GM19043 (cell line): ENCODE results near the gene PRSS22.

Experiments used
- ATAC-seq: cut with Tn5 transposase; IDR thresholded peaks from one replicate; pipeline ENCODE4 v1.9.1; 2021; ENCODE audit warnings: low read depth; ENCODE audit not compliant: unreplicated experiment

Gene PRSS22

DNA sequence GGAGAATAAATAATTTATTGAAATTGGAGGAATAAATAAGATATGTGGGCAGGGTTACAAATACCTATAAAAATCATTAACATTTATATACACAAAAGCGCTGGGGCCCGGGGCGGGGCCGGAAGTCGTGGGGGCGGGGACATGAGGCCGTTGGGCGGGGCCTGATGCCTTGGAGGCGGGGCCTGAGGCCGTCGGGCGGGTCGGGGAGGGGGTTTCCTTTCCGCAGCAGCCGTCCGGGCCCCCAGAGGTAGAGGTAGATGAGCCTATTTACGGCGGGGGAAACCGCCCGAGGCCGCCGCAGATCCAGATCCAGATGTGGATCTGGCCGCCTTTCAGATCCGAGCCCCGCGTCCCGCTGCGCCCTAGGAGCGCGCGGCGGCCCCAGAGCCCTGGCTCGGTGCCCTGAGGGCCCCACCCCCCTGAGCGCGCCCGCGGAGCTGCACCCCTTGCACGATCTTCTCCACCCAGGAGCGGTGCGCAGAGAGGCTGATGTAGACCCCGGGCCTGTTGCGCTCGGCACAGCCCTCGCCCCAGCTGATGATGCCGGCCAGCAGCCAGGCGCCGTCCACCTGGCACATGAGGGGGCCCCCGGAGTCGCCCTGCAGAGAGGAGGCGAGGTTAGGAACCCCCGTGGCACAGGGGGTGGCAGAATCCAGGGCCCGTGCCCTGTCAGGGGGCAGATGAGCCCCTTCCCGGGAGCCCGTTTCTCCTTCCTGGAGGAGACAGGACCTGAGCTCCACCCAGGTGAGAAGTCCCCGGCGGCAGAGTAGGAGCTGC lies 5.1 kb downstream of the PRSS22 start:
- ATAC-seq, result no peak

DNA sequence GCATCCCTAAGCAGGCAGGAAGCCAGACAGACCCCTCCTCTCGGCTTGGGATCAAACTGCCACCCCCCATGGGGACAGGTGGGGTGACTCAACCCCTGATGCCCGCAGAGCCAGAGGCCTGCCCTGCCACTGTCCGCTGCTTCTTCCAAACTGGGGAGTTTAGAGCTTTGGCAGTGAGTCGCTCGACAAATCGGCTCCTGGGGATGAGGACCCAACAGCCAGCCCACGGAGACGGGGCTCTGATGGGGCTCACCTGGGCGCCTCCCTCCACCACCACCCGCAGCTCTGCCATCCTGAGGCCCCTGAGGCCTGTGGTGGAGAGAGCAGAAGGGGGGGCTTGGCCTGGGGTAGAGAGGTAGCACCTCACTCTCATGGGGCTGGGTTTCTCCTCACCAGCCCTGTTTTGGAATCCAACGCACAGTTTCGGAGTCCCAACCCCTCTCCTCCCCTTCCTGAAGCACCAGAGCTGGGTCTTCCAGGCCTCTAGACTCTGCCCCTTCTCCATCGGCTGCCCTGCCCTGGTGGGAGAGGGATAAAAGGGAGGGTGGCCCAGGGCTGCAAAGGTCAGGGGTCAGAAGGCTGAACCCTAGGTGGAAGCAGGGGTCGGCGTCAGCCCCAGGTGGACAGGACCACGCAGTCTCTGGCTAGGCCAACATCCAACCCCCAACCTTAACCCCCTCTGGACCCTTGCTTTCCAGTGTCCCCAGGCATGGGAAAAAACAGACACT lies 5.8 kb downstream of the PRSS22 start:
- no peak for ATAC-seq

DNA sequence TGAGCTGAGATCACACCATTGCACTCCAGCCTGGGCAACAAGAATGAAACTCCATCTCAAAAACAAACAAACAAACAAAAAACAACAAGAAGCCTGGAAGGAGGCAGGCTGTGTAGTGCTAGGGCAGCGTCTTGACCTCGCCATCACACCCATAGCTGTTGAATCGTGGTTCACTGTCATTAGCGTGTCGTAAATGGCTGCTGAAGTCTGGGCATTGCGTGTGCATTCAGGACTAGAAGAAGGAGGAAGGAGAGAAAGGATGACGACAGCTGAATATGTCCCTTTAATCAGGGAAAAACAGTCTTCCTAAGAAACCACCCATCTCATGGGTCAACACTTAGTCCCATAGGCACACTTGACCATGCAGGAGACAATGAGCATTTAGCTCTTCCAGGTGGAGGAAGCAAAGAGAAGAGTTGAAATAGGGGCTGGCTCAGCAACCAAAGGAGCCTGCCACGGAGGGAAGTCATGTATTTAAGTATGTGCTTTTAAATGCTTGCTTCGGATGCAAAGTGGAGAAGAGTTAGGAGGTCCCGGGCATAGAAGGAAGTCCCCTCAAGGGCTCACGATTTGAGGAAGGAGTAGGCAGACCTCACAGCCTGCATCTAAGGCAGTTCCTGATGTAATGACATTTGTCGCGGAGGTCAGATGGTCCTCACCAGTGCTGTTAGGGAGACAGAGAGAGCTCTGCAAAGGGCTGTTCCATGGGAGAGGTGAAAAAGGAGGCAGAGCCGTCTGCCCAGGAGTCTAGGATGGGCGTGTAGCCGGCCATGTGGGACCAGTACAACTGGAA lies 8.8 kb downstream of the PRSS22 start:
- ATAC-seq, result no peak

DNA sequence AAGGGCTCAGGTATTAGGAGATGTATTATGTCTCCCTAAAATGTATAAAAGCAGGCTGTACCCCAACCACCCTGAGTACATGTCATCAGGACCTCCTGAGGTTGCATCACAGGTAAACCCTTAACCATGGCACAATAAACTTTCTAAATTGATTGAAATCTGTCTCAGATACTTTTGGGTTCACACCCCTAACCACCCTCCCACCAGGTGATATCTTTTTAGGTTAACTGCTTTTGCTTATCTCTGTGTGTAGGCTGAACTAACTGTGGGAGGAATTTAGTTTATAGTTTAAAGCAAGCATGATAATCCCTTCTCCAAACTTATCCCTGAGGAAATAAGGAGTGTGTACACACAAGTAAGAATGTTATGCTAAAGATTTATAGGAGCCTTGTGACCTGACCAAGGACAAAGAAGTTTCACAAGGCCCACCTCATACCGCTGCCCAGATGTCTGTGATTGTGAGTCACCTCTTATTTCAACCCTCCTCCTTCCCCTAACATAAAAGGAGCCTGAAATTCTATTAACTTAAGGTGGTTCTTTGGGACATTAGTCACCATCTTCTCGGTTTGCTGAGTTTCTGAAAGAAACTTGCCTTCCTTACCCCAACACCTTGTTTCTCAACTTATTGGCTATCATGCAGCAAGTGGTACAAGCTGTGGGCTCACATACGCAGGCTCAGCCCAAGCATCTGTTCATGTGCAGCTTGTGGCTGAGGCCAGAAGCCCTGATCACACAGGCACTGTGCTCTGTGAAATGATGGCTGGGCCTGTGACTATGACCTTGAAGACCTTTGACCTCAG lies 11.3 kb downstream of the PRSS22 start:
- ATAC-seq, result no peak

DNA sequence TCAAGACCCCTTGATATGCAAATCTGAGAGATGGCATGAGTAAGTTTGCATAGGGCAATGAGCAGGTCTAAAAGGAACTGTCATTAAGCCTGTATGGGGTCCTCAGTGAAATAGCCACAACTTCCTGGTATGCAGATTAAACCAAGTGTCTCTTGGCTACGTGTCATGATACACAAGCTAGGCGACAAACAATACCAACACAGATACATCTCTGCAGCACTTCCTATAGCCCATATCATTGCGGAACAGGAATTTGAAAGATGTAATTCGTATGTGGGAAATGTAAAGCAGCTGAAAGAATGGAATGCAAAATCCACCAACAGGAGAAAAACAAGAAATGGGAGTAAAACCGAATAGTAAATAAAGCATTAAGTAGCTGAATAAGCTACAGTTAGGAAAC lies 12.9 kb downstream of the PRSS22 start:
- no peak for ATAC-seq

DNA sequence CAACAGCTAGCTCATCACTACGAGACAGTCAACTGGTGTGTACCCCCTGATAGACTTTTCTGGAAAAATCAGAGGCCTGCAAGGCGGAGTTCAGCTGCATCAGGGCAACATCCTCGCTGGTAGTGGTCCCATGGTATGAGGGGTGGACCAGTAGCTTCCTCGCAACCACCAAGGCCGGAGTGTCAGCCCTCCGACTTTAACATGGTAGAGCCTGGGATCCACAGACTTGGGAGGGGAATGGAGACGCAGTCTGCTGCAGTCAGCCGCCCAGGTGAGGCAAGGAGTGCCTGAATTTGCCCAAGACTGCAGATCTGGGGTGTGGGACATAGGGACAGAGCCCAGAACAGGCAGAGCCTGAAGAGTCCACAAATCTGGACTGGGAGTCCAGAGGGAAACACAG lies 14.4 kb downstream of the PRSS22 start:
- no peak for ATAC-seq

DNA sequence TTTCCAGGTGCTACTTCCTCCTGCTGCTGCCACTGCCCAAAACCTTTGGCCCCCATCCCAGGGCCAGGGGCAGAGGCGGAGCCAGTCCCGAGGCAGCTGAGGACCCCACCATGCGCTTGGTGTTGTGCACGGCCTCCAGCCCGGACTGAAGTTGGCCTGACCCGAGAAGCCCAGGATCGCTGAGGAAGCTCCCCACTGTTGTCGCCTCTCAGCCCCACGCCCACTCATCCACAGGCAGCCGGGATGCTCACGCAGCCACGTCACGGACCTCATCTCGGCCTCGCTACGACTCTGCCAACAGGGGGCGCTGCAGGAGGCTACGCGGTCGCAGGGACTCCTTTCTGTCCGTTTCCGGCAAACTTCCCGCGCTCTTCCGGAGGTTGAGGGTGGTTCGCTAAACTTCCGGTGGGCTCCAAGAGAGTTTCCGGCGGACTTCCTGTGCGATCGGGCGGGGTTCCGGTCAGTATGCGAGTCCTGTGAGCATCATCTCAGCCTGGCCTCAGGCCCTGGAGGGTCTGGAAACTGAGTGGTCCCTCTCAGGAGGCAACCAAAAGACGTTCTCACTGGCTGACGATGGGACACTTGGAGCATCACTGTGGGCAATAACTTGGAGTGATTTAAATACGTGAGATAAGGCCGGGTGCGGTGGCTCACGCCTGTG lies 15.5 kb downstream of the PRSS22 start:
- ATAC-seq, result no peak

DNA sequence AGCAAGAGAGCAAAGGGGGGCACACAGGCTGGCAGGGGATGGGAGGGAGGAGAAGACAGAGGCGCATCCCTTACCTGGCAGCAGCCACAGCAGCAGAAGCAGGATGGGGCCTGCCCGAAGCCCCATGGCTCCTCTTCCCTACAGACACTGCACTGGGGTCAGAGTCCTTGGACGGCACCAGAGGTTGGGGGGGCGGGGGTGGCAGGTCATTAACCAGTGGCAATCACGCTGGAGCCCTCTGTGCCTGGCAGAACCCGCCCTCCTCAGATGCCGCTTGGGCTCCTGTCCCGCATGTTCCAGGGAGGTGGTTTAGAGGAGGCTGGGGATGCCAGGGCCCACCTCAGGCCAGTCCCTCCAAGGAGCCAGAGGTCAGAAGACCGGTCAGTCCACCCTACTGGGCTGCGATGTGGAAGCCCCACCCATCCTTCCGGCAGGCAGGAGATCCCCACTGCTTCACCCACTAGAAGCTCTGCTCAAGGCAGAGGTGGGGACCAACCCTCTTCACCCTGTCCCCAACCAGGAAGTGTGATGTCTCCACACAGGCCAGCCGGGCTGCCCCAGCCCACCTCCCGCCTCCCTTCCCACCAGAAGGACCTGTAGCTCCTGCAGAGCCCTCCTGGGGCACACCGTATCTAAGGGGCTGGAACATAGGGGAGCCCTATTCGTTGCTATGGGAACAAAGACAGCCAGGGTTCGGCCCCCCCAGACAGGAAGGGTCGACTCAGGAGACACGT lies 16.2 kb downstream of the PRSS22 start:
- ATAC-seq, result no peak

DNA sequence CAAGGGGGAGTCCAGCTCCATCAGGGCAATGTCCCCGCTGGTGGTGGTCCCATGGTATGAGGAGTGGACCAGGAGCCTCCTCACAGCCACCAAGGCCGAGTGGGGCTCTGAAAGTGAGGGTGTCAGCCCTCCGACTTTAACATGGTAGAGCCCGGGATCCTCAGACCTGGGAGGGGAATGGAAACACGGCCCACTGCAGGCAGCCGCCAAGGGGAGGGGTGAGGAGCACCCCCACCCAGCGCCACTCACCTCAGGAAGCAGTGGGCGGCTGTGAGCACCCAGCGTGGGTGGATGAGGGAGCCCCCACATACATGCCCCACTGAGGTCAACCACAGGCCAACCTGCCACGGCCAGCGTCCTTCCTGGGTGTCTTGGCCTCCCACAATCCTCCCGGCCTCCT lies 17.1 kb downstream of the PRSS22 start:
- no peak for ATAC-seq

DNA sequence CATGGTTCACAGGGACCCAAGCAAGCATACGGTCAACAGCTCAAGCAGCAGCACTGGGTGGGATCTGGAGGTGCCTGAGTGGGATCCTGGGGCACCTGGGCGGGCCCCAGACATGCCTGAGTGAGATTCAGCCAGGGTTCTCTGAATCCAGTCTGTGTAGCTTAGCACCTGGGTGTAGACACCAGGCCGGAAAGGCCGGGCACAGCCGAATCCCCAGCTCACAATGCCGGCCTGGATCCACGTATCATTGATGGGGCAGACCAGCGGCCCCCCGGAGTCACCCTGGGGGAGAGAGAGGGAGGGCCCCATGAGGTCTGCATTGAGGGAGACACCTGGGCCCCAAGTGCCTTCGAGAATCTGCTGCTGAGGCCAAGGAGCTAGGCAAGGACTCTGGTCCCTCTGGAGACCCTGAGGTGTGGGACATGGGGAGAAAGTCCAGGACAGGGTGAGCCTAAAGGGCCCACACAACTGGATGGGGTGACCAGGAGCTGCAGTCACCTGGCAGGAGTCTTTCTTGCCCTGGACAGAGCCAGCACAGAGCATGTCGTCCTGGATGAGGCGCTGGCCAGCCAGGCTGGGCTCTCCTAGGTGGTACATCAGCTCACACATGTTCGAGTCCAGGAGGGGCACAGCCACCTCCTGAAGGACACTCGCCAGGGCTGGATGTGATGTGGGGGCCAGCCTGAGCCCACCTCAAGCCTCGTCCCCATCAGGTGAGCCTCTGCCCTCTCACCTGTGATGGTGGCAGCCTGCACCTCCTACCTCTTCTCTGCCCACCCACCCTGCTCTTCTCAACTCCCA lies 18.1 kb downstream of the PRSS22 start:
- no peak for ATAC-seq

DNA sequence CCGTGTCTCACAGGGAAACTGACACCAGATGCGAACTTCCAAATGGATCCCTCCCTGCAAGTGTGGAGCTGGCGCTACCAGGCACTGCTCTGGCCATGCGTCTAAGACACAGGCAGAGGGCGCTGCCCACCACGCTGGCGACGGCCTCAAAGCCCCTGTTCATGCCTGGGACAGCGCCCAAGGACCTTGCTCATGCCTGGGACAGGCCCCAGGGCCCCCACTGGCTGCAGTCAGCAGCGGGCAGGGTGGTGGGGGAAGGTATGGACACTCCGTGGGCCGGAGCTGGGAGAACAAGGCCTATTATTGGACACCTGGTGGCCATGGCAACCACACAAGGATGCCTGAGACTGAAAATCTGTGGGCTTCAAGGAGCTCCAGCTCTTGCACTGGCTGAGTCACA lies 19.0 kb downstream of the PRSS22 start:
- no peak for ATAC-seq

DNA sequence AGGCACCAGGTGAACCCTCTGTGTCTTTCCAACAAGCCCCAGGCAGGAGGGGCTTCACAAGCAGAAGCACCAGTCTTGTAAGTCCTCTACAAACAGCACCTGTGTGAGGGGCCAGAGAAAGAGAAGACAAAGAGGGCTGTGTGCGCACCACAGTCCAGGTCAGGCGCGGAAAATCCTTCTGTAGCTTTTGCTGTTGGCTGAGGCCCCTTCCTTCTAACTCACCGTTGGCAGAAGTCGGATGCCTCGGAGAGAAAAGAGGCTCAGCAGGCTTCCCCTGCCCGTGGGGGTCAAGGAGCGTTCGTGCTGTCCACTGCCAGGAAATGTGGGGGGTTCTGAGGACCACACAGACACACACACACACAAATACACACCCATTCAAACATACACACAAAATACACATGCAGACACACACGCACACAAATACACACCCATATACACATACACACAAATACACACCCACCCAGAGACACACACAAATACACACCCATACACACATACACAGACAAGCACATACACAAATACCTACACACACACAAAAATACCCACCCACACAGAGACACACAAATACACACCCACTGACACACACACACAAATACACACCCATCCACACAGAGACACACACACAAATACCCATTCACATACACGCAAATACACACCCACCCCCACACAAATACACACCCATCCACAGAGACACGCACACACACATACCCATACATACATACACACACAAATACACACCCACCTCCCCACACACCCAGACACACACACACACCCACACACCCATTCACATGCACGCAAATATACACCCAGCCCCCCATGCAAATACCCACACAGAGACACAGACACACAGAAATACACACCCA lies 21.1 kb downstream of the PRSS22 start:
- ATAC-seq, result no peak

DNA sequence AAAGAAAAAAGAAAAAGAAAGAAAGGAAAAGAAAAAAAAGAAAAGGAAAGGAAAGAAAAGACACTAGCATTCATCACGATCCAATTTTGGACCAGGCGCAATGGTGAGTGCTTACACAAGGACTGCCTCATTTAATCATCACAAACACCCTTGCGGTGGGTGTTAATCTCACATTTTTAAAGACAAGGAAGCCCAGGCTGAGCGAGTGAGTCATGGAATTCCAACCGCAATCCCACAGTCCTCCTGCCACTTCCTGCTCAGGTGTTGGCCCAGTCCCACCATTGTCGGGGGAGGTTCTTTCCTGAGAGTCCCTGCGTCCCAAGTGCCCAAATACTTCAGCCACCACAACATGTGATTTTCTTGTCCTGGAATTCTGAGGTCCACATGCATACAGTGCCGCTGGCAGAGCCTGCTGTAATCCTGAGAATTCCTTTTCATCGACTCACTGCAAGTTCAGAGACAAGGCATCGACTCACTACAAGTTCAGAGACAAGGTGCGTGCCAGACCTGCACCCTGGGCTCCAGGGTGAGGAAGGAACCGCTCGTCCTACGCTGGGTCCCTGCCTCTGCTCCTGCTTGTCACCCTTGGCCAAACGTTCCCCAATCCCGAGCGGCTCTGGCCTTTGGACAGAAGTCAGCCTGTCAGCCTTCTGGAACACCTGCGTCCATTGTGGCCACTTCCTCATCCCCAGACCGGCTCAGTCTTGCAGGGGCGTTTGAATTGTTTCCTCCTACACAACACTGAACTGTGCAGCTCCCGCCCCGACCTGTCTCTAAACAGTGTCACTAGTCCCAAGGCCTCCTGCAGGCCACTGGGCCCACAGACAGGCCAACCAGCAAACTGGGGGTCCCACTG lies 22.1 kb downstream of the PRSS22 start:
- no peak for ATAC-seq

DNA sequence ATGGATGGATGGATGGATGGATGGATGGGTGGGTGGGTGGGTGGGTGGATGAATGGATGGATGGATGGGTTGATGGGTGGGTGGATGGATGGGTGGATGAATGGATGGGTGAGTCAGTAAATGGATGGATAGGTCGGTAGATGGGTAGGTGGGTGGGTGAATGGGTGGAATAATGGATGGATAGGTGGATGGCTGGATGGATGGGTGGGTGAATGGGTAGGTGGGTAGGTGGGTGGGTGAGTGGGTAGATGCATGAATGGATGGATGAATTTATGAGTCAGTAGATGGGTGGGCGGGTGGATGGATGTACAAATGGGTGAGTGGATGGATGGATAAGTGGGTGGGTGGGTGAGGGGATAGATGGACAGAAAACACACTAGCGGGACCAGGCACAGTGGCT lies 23.0 kb downstream of the PRSS22 start:
- no peak for ATAC-seq

DNA sequence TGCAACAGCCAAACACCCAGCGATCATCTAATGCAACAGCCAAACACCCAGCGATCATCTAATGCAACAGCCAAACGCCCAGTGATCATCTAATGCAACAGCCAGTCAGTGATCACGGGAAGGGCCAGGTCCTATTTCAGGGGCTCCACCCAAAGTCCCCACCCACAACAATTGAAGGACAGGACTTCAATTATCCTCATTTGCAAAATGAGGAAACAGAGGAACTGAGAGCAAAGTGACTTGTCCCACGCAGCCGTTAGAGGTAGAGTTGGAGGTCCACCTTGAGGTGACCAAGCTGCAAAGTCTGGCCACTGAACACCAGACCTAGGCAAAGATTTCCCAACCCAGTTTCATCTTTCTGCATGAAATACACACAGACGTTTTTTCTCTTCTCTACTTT lies 24.2 kb downstream of the PRSS22 start:
- no peak for ATAC-seq

DNA sequence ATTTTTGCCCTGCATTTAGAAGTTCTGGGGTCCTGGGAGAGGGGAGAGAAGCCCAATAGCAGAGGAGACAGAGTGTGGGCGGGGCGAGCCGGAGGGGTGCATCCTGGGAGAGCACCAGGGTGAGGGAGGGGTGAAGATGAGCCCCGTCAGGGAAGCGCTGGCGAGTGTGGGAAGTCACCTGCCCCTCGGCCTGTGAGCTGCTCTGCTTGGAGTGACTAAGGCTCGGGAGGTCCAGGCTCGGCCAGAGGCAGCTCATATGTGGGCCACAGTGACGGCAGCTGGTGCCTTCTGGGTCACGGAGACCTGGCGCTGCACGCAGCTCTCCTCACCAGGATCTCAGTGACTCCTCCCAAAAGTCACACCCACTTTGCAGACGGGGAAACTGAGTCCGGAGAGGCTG lies 26.8 kb downstream of the PRSS22 start:
- ATAC-seq, result no peak

DNA sequence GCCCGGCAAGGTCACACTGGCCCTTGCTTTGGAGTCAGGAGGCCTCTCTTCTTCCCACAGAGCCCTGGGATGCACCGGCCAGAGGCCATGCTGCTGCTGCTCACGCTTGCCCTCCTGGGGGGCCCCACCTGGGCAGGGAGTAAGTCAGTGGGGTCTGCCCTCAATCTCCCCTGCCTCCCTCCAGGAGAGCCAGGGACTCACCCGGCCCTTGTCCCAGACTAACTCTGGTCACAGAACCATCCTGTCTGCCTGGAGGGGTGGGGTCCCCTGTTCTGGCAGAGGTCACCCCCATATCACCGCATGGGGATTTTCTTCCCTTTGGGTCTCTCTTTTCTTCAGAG lies 27.6 kb downstream of the PRSS22 start:
- ATAC-seq, result no peak
